H1 (cell line): Measurements from ENCODE around the gene PRDX5. TPM values are rescaled to one million over a fixed set of nuclear protein-coding genes. Genes with fewer than 3 reads are reported as not detected.
A peak's percentile ranks its signal among the peaks of the same experiment; 100 is the strongest.

ENCODE experiments used
- CTCF ChIA-PET: fragments of 300-600 bp; sonication (Branson Sonifier 250); formaldehyde crosslinking; loops from one replicate; lab custom pipeline; 2021; ENCODE audit not compliant: partially characterized antibody; lab: Charles Lee
- POLR2A ChIA-PET: fragments of 300-600 bp; sonication (Branson Sonifier 250); formaldehyde crosslinking; loops from one replicate; lab custom pipeline; 2021; ENCODE audit warnings: inconsistent platforms; ENCODE audit not compliant: partially characterized antibody; lab: Charles Lee
- DNase-seq, 2 experiments: peaks; one replicate each; pipeline versions ENCODE4 v3.0.0 to v3.0.0-alpha.2; 2010 to 2022; ENCODE audit warnings: low spot score in 2 of 2, low read depth in 1 of 2, mixed read lengths in 1 of 2
- FAIRE-seq: peaks from 2 replicates; lab custom pipeline; 2011; peaks lifted over from hg19 to GRCh38; lab: Jason Lieb, UNC
- H2AFZ ChIP-seq: 2 replicates; pipeline ENCODE4 v1.8.1; 2012; ENCODE audit warnings: low read length, inconsistent platforms
- H2AK5ac ChIP-seq: 2 replicates; pipeline ENCODE4 v1.6.1; 2013; ENCODE audit warnings: low read depth, low read length
- H2BK120ac ChIP-seq: replicated peaks from 2 replicates; pipeline ENCODE3; 2013; ENCODE audit warnings: low read depth, low read length, inconsistent platforms
- H2BK12ac ChIP-seq: 2 replicates; pipeline ENCODE4 v1.6.1; 2013; ENCODE audit warnings: low read depth, low read length
- H2BK15ac ChIP-seq: 2 replicates; pipeline ENCODE4 v1.6.1; 2013; ENCODE audit warnings: low read length
- H2BK20ac ChIP-seq: 2 replicates; pipeline ENCODE4 v1.6.1; 2013; ENCODE audit warnings: low read length
- H2BK5ac ChIP-seq: 2 replicates; pipeline ENCODE4 v1.6.1; 2013; ENCODE audit warnings: low read depth, low read length
- H3K14ac ChIP-seq: 2 replicates; pipeline ENCODE4 v1.6.1; 2013; ENCODE audit warnings: inconsistent platforms; ENCODE audit not compliant: insufficient read length
- H3K18ac ChIP-seq: 2 replicates; pipeline ENCODE4 v1.6.1; 2013; ENCODE audit warnings: low read length; ENCODE audit errors: extremely low read depth
- H3K23ac ChIP-seq: 2 replicates; pipeline ENCODE4 v1.6.1; 2013; ENCODE audit warnings: inconsistent platforms; ENCODE audit not compliant: insufficient read length
- H3K23me2 ChIP-seq: 2 replicates; pipeline ENCODE4 v1.6.1; 2013; ENCODE audit warnings: low read depth, low read length
- H3K27ac ChIP-seq: 2 replicates; pipeline ENCODE4 v1.6.1; 2011; ENCODE audit warnings: low read depth, low read length, inconsistent platforms
- H3K27me3 ChIP-seq, 4 experiments: replicated peaks in 1 of 4; 1 replicate in 1 of 4; 2 replicates in 3 of 4; pipeline versions ENCODE4 v1.6.1 to v1.8.1; 2011 to 2013; ENCODE audit warnings: low read length in 3 of 4, mild to moderate bottlenecking in 3 of 4, inconsistent platforms in 2 of 4, mixed read lengths in 2 of 4, moderate library complexity in 1 of 4; ENCODE audit not compliant: control insufficient read depth in 3 of 4, insufficient read depth in 3 of 4; ENCODE audit errors: extremely low read depth in 1 of 4
- H3K36me3 ChIP-seq, 4 experiments: 2 replicates each; pipeline versions ENCODE4 v1.6.1 to v1.8.1; 2011 to 2013; ENCODE audit warnings: mild to moderate bottlenecking in 4 of 4, low read length in 3 of 4, moderate library complexity in 2 of 4, control low read depth in 1 of 4, inconsistent platforms in 1 of 4; ENCODE audit not compliant: insufficient read depth in 4 of 4, control insufficient read depth in 2 of 4
- H3K4ac ChIP-seq: replicated peaks from 2 replicates; pipeline ENCODE3; 2013; ENCODE audit warnings: low read length, low read depth, mixed read lengths, inconsistent platforms; ENCODE audit not compliant: insufficient read length
- H3K4me1 ChIP-seq, 4 experiments: replicated peaks in 1 of 4; 1 replicate in 1 of 4; 2 replicates in 3 of 4; pipeline versions ENCODE4 v1.6.1 to v1.8.1; 2011 to 2013; ENCODE audit warnings: low read length in 3 of 4, inconsistent platforms in 2 of 4, mixed read lengths in 1 of 4; ENCODE audit not compliant: insufficient read depth in 4 of 4, control insufficient read depth in 3 of 4
- H3K4me2 ChIP-seq, 2 experiments: 2 replicates each; pipeline versions ENCODE4 v1.6.1 to v1.8.1; 2011 to 2013; ENCODE audit warnings: low read depth in 2 of 2, low read length in 2 of 2, control low read depth in 1 of 2, inconsistent platforms in 1 of 2, mild to moderate bottlenecking in 1 of 2; ENCODE audit not compliant: insufficient read depth in 1 of 2
- H3K4me3 ChIP-seq, 4 experiments: fragments of 200-600, 300-600 bp in 1 of 4; sonication (generic), shearing (Covaris generic), sonication (Bioruptor Twin) in 1 of 4; 2 replicates each; pipeline versions ENCODE4 v1.5.1 to v1.8.1; 2011 to 2016; ENCODE audit warnings: low read length in 4 of 4, low read depth in 3 of 4, control low read depth in 2 of 4, inconsistent platforms in 2 of 4, mild to moderate bottlenecking in 2 of 4, mixed read lengths in 1 of 4, moderate library complexity in 1 of 4; ENCODE audit not compliant: insufficient read depth in 2 of 4; ENCODE audit errors: extremely low read depth in 1 of 4
- H3K56ac ChIP-seq: replicated peaks from 2 replicates; pipeline ENCODE3; 2013; ENCODE audit warnings: low read depth, mild to moderate bottlenecking, mixed read lengths, low read length, inconsistent platforms; ENCODE audit not compliant: insufficient read length
- H3K79me1 ChIP-seq: 2 replicates; pipeline ENCODE4 v1.6.1; 2013; ENCODE audit warnings: low read depth, low read length, control low read depth
- H3K79me2 ChIP-seq, 2 experiments: 2 replicates each; pipeline versions ENCODE4 v1.6.1 to v1.8.1; 2012 to 2013; ENCODE audit warnings: low read length in 2 of 2, mild to moderate bottlenecking in 2 of 2, inconsistent platforms in 1 of 2; ENCODE audit not compliant: insufficient read depth in 2 of 2, control insufficient read depth in 1 of 2
- H3K9ac ChIP-seq, 4 experiments: replicated peaks in 1 of 4; 1 replicate in 1 of 4; 2 replicates in 3 of 4; pipeline versions ENCODE4 v1.6.1 to v1.8.1; 2011 to 2013; ENCODE audit warnings: low read depth in 3 of 4, low read length in 3 of 4, control low read depth in 2 of 4, mild to moderate bottlenecking in 2 of 4, moderate library complexity in 2 of 4, inconsistent platforms in 1 of 4; ENCODE audit errors: extremely low read depth in 1 of 4
- H3K9me3 ChIP-seq, 2 experiments: 2 replicates each; pipeline versions ENCODE4 v1.6.1 to v1.8.1; 2012 to 2013; ENCODE audit warnings: mild to moderate bottlenecking in 2 of 2, moderate library complexity in 2 of 2, control low read depth in 1 of 2, inconsistent platforms in 1 of 2, low read depth in 1 of 2, low read length in 1 of 2, mixed read lengths in 1 of 2; ENCODE audit not compliant: insufficient read depth in 2 of 2
- H4K20me1 ChIP-seq, 2 experiments: replicated peaks in 1 of 2; 2 replicates each; pipeline versions ENCODE3 to v1.8.1; 2011 to 2013; ENCODE audit warnings: inconsistent platforms in 2 of 2, low read length in 2 of 2, mild to moderate bottlenecking in 1 of 2; ENCODE audit not compliant: insufficient read depth in 2 of 2, control insufficient read depth in 1 of 2
- H4K5ac ChIP-seq: 2 replicates; pipeline ENCODE4 v1.6.1; 2013; ENCODE audit warnings: low read length, low read depth, mixed read lengths, inconsistent platforms; ENCODE audit not compliant: insufficient read length
- H4K8ac ChIP-seq: 2 replicates; pipeline ENCODE4 v1.8.0; 2013; ENCODE audit warnings: mild to moderate bottlenecking, moderate library complexity, low read length, inconsistent platforms; ENCODE audit not compliant: insufficient read depth; ENCODE audit errors: extremely low read depth
- H4K91ac ChIP-seq: replicated peaks from 2 replicates; pipeline ENCODE3; 2013; ENCODE audit warnings: low read length, mixed read lengths, inconsistent platforms; ENCODE audit not compliant: insufficient read length
- CHD2 ChIP-seq: IDR thresholded peaks from 2 replicates; pipeline ENCODE4 v1.6.1; 2012; ENCODE audit warnings: low read length, improper control_type of control experiment
- CREB1 ChIP-seq: IDR thresholded peaks from 2 replicates; pipeline ENCODE4 v1.6.1; 2012; ENCODE audit warnings: inconsistent platforms
- GABPA ChIP-seq: IDR thresholded peaks from 2 replicates; pipeline ENCODE4 v1.6.1; 2011; ENCODE audit warnings: mild to moderate bottlenecking, low read length, moderate library complexity, borderline replicate concordance; ENCODE audit not compliant: insufficient read depth
- GTF2F1 ChIP-seq: IDR thresholded peaks from 2 replicates; pipeline ENCODE4 v1.6.1; 2012; ENCODE audit warnings: low read depth, low read length, improper control_type of control experiment, borderline replicate concordance
- JUND ChIP-seq: IDR thresholded peaks from 2 replicates; pipeline ENCODE4 v1.6.1; 2011; ENCODE audit warnings: mild to moderate bottlenecking, improper control_type of control experiment, low read length
- RAD21 ChIP-seq, 2 experiments: IDR thresholded peaks in 1 of 2; conservative IDR thresholded peaks in 1 of 2; 2 replicates each; pipeline ENCODE4 v1.6.1; 2011; ENCODE audit warnings: low read depth in 2 of 2, low read length in 2 of 2, improper control_type of control experiment in 1 of 2, inconsistent platforms in 1 of 2, mild to moderate bottlenecking in 1 of 2, moderate library complexity in 1 of 2
- SIN3A ChIP-seq, 2 experiments: IDR thresholded peaks in 1 of 2; conservative IDR thresholded peaks in 1 of 2; 2 replicates each; pipeline ENCODE4 v1.6.1; 2011 to 2012; ENCODE audit warnings: low read length in 2 of 2, improper control_type of control experiment in 1 of 2, low read depth in 1 of 2, mild to moderate bottlenecking in 1 of 2
- SIRT6 ChIP-seq: IDR thresholded peaks from one replicate; pipeline ENCODE4 v1.7.1; 2012; ENCODE audit warnings: low read length, inconsistent platforms
- ZNF274 ChIP-seq: IDR thresholded peaks from 2 replicates; pipeline ENCODE4 v1.7.0; 2012; ENCODE audit warnings: low read length, borderline replicate concordance; ENCODE audit errors: extremely low read depth
- WGBS, 2 experiments: shearing (Covaris generic) in 1 of 2; methylation state at CpG; one replicate each; pipeline versions ENCODE4 v1.1.6 to v1.1.7; 2013 to 2015; ENCODE audit warnings: low lambda C conversion rate in 2 of 2, mixed read lengths in 2 of 2, inconsistent platforms in 1 of 2, low coverage in 1 of 2, missing lambda C conversion rate in 1 of 2; ENCODE audit not compliant: insufficient replicate concordance in 2 of 2, insufficient coverage in 1 of 2, insufficient read length in 1 of 2; ENCODE audit errors: extremely low coverage in 1 of 2, missing lambda C conversion rate in 1 of 2; 5-methylcytosine and 5-hydroxymethylcytosine counted together
- polyA plus RNA-seq, 7 experiments: library from polyadenylated mRNA; depleted of rRNA in 3 of 7; stranded (reverse) in 5 of 7; unstranded in 2 of 7; fragments of >200 nt in 5 of 7; fragments of 200-250 nt in 2 of 7; gene quantifications; 1 replicate in 5 of 7; 2 replicates in 1 of 7; 4 replicates in 1 of 7; pipeline versions ENCODE4 v1.2.1 to v1.2.3, GENCODE V29; 2011 to 2013; ENCODE audit warnings: missing spikeins in 2 of 7, mixed read lengths in 2 of 7
- total RNA-seq: library from RNA; stranded (reverse); fragmentation: NEBNext Ultra II Directional; extraction: Animal tissue kit (Norgen Biotek cat#: 25700); gene quantifications from 2 replicates; pipeline ENCODE4 v1.2.1, GENCODE V29; 2021
- TF ChIP-seq, protein P1 (sequence below): IDR thresholded peaks from 2 replicates; pipeline ENCODE4 v1.6.1; 2012; ENCODE audit warnings: inconsistent platforms

PRDX5 gene
- total and polyA plus RNA-seq, 2 of the 8 experiments (the other 6 are each of a cell fraction or from before 2014, with no cell fraction given), result 201 to 582 TPM

GRCh38 chr11:64340671-64341335, 22.9 kb downstream of the PRDX5 start:
- Histone ChIP-seq H3K4me3 (peak overlapping the region; percentile 54 to 69 (median 62)), H3K56ac (peak overlapping the region; percentile 65), H3K23me2 (peaks cover 11% of the 10 kb centered on the region; the same call in 1 of the 2 replicates), H3K9me3 (no peaks in the 10 kb centered on the region), H3K9ac (0 out of 7 replicates have a peak overlapping the region, but pooled peaks of 1 of the 4 experiments have one; percentile 13), H3K27ac (no peak overlapping the region), H2AK5ac (0 out of 2 replicates have a peak overlapping the region, but pooled peaks have one; percentile 0), H2BK20ac (no peak overlapping the region), H4K8ac (no peak overlapping the region; the same call in 1 of the 2 replicates), H4K20me1 (peaks cover 0 to 2% of the 10 kb centered on the region in 2 experiments), H3K36me3 (no peaks in the 10 kb centered on the region), H4K5ac (no peak overlapping the region), H3K4me2 (peak overlapping the region; percentile 71 to 88), H2BK120ac (no peak overlapping the region), H3K4ac (no peak overlapping the region), H3K79me1 (no peaks in the 10 kb centered on the region), H3K4me1 (peaks cover 0 to 23% (median 17%) of the 10 kb centered on the region in 4 experiments; a peak in 6 of 7 replicates), H4K91ac (no peak overlapping the region), H3K14ac (no peak overlapping the region), H2BK5ac (0 out of 2 replicates have a peak overlapping the region, but pooled peaks have one; percentile 46), H3K79me2 (no peaks in the 10 kb centered on the region), H3K18ac (peak overlapping the region; percentile 55), H2BK12ac (peak overlapping the region; percentile 85; the same call in 1 of the 2 replicates), H3K23ac (no peak overlapping the region), H3K27me3 (peaks cover 0 to 2% (median 0%) of the 10 kb centered on the region in 4 experiments; a peak in 1 of 7 replicates), H2BK15ac (peak overlapping the region; percentile 31; the same call in 1 of the 2 replicates), H2AFZ (peak overlapping the region; percentile 91; the same call in 1 of the 2 replicates)
- POLR2A ChIA-PET, result interaction anchor here (0.6 to 6.1 kb wide), 13 partner anchors 9 to 69 kb away, joined by 3 to 38 read pairs (median 4); partner anchors contain the start of genes BAD, ESRRA, PRDX5 and TRMT112
- no peak for FAIRE-seq
- WGBS, 2 experiments, result 15% methylated on average over 16 of the region's 33 CpGs; no CpG with 5 or more reads in 1 of the 2 experiments
- CTCF ChIA-PET, result interaction anchor here (0.6 to 37.6 kb wide), 18 partner anchors 4 to 1306 kb away, joined by 3 to 614 read pairs (median 4); partner anchors contain the start of genes BAD, CATSPERZ, CCDC88B and ESRRA
- peak in 1 of 2 experiments; percentile 100 for DNase-seq
- TF ChIP-seq SIRT6 (no peak), ZNF274 (no peak), RAD21 (IDR thresholded peaks at IDR 0.05 in 1 of 2, conservative IDR thresholded peaks at IDR 0.05 in 1 of 2; ENCODE audit: low read depth in 2 of 2, low read length in 2 of 2) (peak; percentile 16 to 26; a peak in 2 of 4 replicates), GTF2F1 (no peak), SIN3A (conservative IDR thresholded peaks at IDR 0.05 in 1 of 2, IDR thresholded peaks at IDR 0.05 in 1 of 2; ENCODE audit: low read depth in 1 of 2, low read length in 2 of 2) (peak in 1 of 2 experiments; percentile 60; a peak in 1 of 4 replicates), JUND (no peak), GABPA (peak; percentile 24; the same call in 1 of the 2 replicates), CHD2 (no peak), CREB1 (peak; percentile 24; the same call in 1 of the 2 replicates)
- TF ChIP-seq, protein P1, sequence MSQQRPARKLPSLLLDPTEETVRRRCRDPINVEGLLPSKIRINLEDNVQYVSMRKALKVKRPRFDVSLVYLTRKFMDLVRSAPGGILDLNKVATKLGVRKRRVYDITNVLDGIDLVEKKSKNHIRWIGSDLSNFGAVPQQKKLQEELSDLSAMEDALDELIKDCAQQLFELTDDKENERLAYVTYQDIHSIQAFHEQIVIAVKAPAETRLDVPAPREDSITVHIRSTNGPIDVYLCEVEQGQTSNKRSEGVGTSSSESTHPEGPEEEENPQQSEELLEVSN, result no peak
